GM11168 (cell line): Measurements from ENCODE around the gene POMT1.

Source experiments
- in situ Hi-C: fragments of 300-500 bp; cut with MboI; formaldehyde crosslinking; loops from one replicate; pipeline ENCODE4 v1.12.0; 2022; ENCODE audit warnings: low sequenced_read_pairs; ENCODE audit not compliant: unreplicated experiment

Gene POMT1

DNA sequence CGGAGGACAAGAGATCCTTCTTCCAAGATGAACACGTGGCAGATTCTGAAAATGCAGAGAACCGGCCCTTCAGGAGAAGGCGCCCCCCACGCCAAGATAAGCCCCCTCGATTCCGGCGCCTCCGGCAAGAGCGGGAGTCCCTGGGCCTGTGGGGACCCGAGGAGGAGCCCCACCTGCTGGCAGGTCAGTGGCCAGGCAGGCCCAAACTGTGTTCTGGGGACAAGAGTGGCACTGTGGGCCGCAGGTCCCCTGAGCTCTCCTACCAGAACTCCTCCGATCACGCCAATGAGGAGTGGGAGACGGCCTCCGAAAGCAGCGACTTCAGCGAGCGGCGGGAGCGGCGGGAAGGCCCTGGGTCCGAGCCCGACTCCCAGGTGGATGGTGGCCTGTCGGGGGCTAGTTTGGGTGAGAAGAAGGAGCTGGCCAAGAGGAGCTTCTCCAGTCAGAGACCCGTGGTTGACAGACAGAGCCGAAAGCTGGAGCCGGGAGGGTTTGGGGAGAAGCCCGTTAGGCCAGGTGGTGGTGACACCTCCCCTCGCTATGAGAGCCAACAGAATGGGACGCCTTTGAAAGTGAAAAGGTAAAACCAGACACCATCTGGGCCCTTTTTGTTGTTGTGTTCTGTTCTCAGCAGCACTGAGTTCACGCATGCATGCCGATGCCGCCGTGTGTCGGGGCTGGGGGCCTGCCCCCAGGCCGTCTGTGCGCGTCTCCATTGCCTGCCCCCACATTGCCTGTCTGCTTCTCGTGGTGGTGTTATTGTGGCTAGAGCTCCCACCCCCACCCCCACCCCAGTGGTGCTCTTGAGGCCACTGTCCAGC, 26.6 kb upstream of the POMT1 start:
- in situ Hi-C loops, result no loop called here

DNA sequence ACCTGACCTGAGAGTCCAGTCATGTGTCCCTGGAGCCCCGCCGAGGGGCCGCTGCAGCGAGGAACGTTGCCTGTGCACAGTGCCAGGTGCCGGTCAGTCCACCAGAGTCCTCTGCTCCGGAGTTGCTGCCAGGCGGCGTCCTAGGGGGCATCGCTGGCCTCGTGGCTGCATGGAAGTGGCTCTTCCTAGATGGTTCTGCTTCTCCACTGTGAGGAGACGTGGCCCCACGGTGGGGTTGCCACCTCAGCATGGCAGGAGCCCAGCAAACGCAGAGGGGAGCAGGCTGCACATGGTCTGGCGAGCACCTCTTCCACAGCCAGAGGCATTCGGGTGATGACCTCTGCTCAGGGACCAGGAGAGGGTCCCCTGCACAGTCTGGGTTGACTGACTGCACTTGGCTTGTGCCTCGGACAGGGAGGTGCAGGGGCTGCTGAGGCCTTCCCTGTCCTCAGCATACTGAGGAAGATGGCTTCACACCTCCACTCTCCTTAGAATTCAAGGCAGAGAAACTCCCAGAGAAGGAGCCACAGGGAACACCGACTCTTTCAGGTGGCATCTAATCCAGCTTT, 25.9 kb upstream of the POMT1 start:
- in situ Hi-C loops, result no loop called here

DNA sequence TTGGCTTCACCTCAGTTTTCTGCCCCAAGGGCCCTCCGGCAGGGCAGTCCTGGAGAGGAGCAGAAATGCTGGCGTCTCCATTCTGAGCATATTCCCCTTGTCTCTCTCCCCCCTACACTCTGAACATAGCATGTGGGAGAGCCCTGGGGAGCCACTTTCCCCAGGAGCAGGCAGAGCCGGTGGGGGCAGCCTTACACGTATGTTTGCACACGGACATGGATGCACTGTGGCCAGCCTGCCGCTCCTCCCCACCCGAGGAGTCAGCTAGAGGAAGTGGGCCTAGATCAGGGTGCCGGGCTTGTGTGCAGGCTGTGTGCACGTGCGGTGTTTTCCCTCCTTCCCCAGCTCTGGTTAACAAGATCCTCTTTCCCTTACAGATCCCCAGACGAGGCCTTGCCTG, 25.4 kb upstream of the POMT1 start:
- in situ Hi-C loops, result no loop called here

DNA sequence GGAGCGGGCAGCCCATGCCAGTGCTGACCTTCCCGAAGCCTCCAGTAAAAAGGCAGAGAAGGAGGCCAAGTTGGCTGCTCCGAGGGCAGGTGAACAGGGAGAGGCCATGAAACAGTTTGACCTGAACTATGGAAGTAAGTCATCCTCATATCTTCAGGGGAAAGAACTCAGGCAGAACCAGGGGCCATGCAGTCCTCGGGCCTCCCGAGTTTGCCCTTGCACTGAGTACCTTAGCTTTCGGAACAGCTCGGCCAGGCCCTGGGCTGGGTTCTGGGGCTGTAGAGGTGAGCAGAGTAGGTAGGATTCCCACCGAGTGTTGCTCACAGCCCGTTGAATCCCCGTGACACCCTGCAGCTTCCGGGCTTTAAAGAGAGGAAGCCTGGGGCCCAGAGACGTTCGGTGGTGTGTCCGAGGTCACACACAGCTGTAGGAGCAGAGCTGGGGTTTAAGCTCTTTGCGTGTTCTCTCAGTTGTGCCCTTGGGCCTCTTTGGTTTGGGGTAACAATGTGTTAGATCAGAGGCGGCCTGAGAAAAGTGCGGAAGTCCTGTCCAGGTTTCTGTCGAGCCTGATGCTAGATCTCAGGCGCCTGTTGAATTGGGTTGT, 24.8 kb upstream of the POMT1 start:
- in situ Hi-C loops, result no loop called here

DNA sequence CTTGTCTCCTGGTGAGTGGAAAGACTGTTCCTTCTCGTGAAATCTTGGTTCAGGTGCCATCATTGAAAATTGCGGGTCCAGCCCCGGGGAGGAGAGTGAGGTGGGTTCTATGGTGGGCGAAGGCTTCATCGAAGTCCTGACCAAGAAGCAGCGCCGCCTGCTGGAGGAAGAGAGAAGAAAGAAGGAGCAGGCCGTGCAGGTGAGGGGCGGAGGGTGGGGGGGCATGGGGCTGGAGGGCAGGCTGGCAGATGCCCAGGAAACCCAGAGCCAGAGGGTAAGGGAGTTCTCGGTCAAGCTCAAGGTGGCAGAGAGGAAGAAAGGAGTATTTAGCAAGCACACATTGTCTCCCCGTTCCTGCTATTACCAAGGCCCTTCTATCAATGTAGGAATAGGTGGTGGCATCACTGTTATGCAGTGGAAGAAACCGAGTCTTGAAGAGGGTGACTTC, 24.3 kb upstream of the POMT1 start:
- in situ Hi-C loops, result no loop called here

DNA sequence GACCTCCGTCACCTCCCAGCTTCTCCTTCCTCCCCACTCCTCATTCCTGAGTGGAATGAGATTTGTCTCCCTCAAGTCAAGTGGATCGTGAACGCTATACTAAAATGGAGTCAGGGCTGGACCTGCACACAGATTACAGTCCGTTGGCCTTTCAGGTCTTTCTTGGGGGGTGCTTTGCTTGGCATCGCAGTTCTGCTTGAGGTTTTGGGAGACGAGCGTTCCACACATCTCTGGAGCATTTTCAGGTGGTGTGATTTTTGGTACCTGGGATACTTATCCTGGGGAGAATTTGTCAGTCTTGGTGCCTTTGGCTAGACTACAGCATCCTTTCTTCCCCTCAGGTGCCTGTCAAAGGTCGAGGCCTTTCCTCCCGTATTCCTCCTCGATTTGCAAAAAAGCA, 23.8 kb upstream of the POMT1 start:
- in situ Hi-C loops, result no loop called here

DNA sequence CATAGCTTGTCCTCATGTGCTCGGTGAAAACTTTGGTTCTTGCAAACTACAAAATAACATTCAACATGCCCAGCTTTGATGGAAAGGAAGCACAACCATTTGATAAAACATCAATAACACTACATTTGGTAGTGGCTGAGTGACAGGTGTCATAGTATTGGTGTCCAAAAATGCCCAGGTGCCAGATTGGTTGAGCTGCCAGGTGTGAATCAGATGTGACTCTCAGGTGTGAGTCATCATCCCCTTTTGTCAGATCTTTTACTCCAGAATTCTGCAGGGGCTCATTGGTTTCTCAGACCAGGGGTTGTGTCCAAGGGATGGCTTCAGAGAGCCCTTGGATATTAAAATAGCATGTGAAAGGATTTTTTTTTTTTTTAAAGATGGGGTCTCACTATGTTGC, 22.5 kb upstream of the POMT1 start:
- in situ Hi-C loops, result no loop called here

DNA sequence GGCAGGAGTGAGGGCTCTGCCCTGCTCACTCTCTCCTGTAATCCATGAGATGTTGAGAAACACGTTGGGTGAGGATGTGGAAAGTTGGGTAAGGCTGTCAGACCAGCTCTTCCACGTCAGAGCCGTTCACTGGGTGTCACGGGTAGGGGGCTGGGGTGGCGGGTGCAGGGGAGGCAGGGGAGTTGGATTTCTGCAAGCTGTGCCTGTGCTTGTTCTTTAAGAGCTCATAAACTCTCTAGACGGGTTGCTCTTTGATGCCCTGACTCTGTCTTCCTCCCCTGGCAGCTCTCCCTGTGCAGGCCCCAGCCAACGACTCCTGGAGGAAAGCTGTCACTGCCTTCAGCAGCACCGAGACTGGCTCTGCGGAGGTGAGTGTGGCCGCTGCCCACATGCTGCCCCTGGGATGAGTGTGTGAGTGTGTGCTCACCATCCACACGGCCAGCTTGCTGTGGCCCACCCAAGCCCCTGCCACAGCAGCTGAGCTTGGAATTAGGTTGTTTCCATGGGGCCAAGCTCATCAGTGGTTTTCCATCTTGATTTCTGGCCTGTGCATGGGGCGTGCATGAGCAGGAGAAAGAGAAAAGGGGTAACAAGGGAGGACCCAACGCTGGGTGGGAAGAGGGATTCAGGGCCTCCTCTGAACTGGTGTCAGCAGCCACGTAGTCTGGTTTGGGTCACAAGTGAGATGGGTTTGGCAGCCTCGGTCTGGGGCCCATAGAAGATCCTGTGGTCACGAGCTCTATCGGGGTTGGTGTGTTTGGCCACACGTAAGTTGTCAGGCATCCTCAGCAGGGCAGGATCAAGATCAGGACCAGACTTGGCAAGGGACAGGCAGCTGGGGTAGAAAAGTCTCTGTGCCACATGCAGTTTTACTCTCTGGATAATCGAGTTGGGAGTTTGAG, 21.0 kb upstream of the POMT1 start:
- in situ Hi-C loops, result no loop called here

DNA sequence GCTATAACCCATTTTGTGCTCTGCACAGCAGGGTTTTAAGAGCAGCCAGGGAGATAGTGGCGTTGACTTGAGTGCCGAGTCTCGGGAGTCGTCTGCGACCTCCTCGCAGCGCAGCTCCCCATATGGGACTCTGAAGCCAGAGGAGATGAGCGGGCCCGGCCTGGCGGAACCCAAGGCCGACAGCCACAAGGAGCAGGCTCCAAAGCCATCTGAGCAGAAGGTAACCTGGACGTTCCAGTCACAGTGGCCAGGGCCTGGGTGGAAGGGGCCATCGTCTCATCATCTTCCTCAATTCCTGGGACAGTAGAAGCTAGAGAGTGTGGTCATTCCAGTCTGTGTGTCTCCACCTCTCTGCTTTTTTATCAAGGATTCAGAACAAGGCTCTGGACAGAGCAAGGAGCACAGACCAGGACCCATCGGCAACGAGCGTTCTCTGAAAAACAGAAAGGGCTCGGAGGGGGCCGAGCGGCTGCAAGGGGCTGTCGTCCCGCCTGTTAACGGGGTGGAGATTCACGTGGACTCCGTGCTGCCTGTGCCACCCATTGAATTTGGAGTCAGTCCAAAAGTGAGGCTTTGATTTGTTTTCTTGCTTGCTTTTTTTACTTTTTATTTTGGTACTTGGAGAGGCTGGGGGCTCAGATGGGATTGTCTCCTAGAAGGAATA, 20.2 kb upstream of the POMT1 start:
- in situ Hi-C loops, result no loop called here

DNA sequence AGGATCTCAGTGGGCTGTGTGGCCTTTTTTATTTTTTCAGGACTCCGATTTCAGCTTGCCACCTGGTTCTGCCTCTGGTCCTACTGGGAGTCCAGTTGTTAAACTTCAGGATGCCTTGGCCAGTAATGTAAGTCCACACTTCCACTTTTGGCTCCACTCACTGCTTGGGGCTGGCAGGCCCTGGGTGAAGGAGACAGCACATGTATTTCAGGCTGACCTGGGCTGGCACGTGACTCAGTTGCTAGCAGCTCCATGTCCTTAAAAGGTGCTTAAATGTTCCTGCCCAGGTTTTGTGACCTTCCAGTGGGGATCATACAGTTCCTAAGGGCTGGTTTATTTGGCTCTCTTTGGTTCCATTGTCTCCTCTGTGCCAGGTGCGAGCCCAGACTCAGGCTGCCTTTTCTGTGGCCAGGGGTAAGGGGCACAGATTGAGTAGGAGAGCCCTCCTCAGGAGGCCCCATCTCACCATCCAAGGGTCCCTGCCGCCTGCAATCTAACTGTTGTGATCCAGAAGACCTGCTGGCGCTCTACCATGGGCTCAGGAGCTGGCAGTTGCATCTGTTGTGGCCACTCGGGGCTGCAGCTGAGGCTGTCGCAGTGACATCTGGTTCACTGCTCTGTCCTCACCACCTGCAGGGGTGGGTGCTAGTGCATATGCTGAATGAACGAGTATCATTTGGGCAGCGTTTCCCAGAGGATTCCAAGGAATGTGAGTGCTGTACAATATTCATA, 19.2 kb upstream of the POMT1 start:
- in situ Hi-C loops, result no loop called here

DNA sequence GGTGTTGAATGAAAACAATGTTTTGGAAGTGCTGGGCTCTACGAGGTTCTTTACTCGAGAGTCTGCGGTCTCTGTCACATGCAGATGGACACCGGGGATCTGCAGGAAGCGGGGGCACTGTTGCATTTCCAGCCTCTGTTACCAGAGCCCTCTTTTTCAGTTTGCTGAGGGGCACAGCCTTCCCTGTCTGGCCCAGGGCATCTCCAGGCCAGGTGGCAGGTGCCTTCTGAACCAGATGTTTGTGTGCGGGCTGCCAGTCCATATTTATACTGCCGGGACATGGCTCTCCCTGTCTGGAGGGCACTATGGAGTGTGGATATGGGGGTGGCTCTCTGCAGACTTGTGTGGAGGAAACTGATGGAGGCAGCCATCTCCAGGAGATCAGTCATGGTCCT, 18.7 kb upstream of the POMT1 start:
- in situ Hi-C loops, result no loop called here

DNA sequence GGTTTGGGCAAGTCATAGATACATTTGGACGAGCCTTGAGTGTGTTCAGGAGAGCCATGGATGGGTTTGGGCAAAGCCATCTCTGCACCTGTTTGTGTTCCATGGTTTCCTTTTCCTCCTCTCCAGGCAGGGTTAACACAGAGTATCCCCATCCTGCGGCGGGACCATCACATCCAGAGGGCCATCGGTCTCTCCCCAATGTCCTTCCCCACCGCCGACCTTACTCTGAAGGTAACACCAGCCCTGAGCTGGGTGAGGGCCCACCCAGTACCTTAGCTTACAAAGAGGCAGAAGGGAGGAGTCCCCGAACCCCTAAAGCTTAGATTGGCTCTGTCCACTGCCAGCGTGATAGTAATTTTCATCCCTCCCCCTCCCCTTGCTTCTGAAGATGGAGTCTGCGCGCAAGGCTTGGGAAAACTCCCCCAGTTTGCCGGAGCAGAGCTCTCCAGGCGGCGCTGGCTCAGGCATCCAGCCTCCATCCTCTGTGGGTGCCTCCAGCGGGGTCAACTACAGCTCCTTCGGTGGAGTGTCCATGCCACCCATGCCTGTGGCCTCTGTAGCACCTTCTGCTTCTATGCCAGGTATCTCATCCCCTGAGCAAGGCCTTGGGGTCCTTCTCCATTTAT, 18.0 kb upstream of the POMT1 start:
- in situ Hi-C loops, result no loop called here

DNA sequence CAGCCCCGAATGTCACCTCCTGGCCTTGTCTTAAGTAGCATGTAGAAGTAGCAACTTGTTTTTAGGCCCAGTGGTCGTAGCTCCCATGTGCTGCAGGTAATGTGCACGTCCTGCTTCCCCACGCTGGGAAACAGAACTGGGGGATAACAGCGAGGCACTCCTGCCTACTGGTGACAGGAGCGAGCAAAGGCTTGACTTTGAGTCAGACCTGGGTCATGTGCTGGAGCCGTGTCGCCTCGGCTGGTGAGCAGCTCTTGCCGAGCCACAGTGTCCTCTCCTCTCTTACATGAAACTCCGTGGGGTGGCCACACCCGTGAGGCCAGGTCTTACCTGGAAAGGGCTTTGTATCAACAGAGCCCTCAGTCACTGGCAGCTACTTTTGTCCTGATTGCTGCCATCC, 17.5 kb upstream of the POMT1 start:
- in situ Hi-C loops, result no loop called here

DNA sequence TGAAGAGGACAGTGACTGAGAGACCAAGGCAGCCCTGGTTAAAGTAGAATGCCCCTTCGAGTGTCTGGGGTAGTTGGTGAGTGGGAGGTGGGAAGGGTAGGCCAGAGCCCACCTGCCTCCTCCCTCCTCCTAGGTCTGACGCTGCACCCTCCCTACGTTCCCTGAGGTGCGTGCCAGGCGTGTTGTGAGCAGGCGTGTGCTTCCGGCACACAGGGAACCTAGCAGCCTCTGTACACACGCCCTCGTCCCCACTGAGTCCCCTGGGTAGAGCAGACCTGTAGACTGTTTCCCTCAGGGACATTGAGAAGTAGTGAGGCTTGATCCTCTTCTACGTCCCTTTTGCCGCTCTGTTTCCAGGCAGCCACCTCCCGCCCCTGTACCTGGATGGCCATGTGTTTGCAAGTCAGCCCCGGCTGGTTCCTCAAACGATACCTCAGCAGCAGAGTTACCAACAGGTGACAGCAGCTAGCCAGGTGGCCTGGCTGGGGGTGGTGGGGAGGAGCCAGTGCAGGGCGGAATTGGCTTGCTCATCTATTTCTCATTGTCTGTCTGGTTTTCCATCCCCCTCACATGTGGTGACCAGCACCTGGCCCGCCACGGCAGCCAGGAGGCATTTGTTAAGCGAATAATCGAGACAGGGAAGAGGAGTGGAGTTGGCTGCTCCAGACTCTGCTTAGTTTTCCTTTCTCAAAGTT, 16.8 kb upstream of the POMT1 start:
- in situ Hi-C loops, result no loop called here

DNA sequence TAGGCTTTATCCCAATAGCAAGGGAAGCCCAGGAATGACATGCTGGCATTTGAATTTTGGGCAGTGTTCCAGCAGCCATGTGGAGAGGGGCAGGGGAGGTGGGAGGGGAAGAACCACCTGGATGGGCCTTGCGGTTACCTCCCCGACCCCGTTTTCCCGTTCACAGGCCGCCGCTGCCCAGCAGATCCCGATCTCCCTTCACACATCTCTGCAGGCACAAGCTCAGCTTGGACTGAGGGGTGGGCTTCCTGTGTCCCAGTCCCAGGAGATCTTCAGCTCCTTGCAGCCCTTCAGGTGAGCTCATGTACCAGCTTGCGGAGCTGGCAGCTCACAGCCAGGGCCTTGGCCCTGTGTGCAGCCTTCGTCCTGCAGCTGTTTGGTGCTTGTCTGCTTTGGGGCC, 15.7 kb upstream of the POMT1 start:
- in situ Hi-C loops, result no loop called here

DNA sequence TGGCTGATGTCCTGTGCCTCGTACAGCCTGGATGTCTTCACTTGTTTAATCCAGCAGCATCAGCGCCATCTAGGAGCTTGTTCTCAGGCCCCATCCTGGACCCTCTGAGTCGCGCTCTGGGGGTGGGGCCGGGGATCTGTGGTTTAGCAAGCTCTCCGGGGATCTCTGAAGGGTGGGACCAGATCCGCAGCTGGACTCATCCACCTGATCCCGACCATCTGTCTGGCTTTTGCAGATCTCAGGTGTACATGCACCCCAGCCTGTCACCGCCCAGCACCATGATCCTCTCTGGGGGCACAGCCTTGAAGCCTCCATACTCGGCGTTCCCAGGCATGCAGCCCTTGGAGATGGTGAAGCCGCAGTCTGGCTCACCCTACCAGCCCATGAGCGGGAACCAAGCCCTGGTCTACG, 15.1 kb upstream of the POMT1 start:
- in situ Hi-C loops, result no loop called here

DNA sequence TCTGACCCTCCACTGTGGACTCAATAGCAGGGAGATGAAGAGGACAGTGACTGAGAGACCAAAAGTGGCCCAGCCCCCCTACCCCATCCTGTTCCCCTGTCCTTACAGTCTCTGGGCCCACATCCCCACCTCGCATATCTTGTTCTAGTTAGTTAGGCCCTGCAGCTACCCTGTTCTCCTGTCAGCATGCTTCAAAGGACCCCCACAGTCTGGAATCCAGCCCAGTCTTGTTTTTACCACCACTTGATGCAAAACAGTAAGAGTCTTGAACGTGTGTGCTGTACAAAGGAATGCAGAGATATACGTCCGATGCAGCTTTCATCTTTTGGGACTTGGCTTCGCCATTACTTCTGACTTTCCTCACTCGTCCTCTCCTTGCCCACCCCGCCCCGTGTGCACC, 12.2 kb upstream of the POMT1 start:
- in situ Hi-C loops, result no loop called here

DNA sequence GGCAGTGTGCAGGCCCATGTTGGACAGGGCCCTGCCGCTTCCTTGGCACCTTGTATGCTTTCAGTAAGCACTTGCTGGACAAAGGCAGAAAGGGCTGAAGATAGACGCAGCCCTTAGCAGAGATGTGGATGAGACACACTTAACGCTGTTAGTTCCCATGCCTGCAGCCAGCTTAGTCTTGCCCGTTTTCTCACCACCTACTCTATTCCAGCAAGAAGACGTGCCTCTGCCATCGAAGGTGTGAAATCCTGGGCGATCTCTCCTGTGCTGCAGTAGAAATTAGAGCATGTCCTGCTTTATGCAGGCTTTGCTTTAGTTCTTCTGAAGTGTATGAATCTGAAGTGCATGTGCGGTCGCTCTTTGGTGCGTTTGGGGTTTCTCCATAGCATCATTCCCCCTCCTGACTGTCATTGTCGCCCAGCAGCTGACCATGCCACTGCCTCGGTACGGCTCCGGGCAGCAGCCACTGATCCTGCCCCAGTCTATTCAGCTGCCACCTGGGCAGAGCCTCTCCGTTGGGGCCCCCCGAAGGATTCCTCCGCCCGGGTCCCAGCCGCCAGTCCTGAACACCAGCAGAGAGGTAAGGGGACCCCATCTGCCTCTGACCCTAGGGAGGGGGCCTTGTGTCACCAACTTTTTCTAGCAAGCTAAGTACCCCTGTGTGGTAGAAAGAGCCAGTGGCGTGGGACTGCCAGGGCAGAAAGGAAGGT, 11.6 kb upstream of the POMT1 start:
- in situ Hi-C loops, result no loop called here
